Dermis microvascular lymphatic vessel endothelial cell (primary cell): ENCODE results near the gene SMTNL1. TPM values are rescaled to one million over a fixed set of nuclear protein-coding genes. Genes with fewer than 3 reads are reported as not detected.

Experiments
- DNase-seq, 2 donors: peaks; one replicate each; pipeline versions ENCODE4 v3.0.0 to v3.0.0-alpha.2; 2010; ENCODE audit warnings: low read depth in 2 of 2
- total RNA-seq: library from RNA; depleted of rRNA; stranded (reverse); fragments of >200 nt; gene quantifications from 2 replicates; pipeline ENCODE4 v1.2.1, GENCODE V29; 2014

Gene SMTNL1, protein sequence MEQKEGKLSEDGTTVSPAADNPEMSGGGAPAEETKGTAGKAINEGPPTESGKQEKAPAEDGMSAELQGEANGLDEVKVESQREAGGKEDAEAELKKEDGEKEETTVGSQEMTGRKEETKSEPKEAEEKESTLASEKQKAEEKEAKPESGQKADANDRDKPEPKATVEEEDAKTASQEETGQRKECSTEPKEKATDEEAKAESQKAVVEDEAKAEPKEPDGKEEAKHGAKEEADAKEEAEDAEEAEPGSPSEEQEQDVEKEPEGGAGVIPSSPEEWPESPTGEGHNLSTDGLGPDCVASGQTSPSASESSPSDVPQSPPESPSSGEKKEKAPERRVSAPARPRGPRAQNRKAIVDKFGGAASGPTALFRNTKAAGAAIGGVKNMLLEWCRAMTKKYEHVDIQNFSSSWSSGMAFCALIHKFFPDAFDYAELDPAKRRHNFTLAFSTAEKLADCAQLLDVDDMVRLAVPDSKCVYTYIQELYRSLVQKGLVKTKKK
- not detected in 2 replicates for total RNA-seq

DNA sequence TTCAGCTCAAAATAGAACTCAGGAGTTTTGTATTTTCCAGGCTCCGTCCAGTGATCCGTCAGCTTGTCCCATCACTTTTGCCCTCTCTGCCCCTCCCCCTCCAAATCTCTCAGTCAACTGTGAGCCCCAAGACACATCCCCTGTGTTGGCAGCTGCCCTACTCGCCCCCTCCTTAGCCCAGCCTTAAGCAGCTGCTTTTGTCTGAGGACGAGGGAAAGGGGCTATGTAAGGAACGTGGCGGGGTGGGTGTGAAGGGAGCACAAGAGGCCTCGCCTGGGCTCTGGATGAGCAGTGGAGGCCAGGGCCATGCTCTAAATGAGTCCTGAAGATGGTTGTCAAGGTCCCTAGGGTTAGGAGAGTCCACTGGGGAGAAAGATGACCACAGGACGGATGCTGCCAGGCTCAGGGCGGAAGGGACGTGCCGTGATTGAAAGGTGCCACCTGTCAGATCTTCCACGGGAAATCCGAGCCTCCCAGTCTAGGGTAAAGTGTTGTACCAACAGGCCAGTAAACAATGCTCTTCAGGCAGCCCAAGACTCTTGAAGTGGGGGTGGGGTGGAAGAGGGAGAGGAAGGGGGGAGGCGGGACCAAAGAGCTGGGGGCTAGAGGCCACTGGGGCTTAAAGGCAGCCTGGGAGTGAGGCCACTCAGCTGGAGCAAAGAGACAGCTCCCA lies at the start of gene SMTNL1:
TSS of gene SMTNL1 (plus strand) at position 649 of the 673 bp plus-strand sequence. CDS start 5,048 bp downstream, outside the sequence.
- DNase-seq = no peak

DNA sequence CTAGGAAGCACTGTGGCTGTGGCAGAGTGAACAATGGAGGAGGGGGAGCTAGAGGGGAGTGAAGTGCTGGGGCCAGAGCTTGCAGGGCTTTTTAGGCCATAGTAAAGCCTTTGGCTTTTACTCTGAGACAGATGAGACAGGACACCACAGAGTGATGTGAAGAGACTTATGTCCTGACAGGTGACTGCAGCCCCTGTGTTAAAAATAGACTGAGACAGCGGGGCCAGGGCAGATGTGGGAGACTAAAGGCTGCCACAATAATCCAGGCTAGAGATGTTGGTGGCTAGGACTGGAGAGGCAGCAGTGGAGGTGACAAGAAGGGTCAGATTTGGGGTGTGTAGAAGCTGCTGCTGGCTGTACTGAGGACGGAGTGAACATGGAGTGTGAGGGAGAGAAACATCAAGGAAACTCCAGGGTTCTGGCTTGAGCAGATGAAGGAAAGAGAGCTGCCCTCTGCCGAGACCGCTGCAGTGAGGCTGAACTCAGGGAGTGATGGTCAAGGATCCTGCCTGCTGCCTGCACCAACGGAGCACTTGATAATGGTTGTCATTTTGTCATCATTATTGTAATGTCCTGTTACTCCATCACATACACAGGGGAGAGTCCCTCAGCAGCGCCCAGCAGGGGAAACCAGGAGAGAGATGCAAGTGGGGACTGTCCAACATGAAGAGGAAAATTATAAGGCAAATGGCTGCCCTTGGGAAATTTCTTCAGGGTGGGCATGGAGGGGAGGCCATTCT lies 49.3 kb upstream of the SMTNL1 start:
- DNase-seq = no peak

DNA sequence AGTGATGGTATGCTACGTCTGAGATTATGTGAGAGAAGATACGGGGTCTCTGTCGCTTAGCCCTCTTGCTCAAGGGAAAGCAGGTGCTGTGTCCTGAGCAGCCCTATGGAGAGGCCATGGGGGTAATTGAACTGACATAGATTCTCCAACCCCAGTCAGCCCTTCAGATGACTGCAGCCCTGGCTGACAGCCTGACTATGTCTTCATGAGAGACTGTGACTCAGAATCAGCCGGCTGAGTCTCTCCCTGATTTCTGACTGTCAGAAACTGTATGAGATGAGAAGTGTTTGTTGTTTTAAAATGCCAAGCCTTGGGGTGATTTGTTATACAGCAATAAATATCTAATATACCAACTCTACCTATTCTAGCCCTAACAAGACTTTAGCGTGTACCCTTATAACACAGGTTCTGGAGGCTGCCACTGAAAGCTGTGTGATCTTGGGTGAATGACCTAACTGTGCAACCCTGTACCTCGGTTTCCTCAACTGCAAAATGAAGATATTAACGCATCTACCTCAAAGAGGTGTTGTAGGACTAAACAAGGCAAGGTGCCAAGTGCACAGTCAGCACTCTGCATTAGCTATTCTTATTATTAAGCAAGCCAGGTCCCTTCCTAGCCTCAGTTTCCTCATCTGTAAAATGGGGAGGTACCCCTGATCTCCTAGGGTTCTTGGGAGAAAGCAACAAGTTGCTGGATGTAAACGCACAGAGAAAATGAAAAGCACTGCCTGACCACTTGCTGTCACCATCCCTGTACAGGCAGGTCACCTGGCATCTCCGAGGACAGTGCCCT lies 46.7 kb upstream of the SMTNL1 start:
- DNase-seq = no peak

DNA sequence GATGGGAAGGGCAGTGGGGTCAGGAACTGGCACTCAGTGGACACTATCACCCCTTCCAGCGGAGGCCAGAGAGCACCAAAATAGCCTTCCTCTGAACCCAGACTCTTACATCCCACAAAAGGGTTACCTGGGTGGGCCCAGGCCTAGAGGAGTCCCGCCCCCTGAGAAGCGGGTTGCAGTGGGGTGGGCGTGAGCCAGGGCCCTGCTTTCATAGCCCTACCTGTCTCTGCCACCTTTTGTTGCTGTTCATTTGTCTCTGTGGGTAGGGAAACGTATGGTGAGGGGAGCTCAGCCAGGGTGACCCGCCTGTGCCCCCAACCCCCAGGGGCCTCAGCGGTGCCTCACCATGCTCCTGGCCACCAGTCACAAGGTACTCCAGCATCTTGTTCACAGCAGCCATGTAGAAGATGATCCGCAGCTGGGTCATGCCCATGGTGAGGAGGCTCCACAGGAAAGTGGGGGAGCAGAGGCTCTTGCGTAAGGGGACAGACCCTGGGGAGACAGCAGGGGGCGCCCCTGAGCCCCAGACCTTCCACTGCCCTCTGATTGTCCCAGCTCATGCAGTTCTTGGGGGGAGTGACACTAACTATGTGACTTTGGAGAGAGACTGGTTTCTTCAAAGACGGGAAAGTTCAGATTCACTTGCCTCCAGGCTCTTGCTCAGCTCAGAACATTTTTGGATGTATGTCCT lies 45.9 kb upstream of the SMTNL1 start:
- peak in 1 of 2 donors; percentile 50 for DNase-seq

DNA sequence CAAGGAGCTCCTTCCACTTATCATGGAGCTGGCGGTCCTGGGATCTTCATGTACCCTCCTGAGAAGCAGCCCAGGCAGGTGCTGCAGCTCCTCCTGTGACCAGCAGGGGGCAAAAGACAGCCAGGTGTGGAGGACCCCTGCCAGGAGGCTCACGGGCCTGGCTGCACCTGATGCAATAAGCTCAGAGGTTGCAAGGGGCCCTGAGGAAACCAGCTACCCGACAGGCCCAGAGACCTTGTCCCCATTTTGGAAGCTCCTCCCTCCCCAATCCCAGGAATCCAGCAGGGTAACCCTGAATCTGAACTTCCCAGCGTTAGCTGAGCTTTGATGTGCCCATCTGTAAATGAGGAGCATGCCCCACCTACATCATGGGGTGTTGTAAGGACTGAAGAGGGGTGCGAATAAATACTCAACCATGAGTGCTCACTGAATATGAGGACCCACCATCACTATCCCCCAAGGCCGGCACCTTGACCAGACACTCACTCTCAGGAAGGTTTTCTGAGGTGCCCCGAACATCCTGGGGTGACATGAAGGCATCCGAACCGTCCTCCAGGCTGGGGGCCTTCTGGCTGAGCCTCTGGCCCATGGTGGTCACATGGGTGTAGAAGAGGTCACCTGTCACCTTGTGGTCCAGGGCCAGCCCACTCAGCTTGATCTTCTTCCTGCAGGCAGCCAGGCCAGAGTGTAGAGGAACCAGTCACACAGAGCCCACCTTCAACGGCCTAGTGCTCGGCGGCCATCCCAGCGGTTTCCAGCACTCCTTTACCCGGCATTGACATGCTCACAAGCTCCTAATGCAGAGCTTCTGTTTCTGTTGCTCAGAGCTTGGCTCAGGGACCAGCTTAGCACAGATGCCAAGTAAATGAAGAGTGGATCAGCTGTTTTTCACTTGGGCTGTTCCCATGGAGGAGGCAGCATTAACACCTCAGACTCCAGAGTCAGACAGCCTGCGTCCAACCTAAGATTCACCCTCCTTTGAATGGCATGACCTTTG lies 43.6 kb upstream of the SMTNL1 start:
- peak in 1 of 2 donors; percentile 62 for DNase-seq

DNA sequence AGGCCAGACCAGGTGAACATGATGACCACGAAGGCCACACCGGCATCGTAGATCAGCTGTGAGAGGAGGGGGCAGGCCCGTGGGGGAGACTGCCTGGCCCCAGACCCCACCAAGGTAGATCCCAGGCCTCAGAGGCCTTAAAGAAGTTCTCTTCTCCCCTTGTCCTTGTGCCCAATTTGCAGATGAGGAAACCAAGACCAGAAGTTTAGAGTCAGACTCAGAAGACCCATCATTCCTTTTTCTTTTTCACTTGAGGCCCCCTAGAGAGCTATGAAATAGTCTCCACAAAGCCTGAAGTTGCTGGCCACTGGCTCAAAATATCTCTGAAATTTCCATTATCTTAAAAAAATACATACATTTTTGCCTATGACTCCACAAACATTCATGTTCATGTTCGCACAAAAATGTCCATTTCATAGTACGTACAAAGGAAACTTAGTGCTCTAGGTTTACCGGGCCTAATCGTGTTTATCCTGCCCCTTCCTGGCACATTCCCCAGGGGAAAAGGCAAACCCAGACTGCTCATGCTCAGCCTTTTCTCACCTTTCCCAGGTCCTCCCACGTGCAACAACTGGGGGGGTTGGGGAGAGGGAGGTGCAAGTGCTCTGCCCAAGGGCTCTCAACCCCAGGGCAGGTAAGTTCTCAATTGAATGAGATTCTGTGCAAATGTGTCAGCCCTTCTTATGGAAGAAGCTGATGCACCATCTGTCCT lies 41.1 kb upstream of the SMTNL1 start:
- no peak for DNase-seq

DNA sequence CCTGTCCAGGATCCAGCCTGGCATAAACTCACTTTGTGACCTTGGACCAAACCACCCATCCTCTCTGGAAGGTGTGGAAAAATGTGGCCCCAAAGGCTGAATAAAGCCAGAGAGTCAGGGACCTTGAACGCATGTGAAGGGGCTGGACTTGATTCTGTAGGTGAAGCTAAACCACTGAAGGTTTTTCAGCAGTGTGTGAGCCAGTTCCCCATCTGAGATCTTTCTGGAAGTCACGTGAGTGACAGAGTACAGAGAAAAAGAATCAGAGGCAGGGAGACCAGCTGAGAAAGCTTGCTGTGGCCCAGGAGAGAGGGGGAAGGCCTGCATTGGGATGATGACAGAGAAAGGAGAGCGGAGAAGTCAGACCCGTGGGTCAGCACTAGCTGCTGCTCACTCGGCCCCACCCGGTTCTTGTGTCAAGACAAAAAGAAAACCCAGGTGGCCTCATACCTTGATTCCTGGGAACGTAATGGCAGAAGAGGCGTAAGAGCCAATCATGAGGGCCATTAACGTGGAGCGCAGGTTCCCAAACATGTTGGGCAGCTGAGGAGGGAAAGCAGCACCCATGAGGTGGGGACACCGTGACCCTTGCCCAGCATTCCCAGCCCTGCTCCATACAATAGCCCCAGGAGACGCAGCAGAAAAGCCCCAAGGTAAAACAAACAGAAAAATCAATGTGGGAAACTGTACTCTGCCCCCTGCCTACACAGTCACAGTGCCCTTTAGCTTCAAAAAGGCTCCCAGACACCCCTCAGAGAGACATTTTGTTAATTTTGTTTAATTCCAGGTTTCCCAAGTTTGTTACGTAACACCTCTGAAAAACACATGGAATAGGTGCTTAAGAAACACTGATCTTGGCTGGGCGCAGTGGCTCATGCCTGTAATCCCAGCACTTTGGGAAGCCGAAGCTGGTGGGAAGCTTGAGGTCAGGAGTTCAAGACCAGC lies 39.8 kb upstream of the SMTNL1 start:
- DNase-seq = no peak

DNA sequence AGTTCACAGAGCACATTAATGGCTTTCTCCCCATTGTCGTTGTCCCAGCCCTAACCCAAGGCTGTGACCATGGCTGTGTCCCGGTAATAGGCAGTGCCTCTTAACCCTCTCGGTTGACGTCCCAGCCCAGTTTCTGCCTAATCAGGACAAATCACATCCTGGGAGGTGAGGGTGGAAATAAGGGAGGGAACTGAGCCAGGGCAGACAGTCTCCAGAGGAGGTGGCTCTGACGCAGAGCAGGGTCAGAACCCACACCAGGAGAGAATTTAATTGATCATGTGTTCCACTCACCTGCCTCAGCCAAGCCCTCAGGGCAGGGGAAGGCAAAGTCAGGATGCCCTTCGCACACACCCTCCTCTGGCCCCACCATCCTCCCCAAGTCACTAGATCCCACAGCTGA lies 38.9 kb upstream of the SMTNL1 start:
- DNase-seq = no peak

DNA sequence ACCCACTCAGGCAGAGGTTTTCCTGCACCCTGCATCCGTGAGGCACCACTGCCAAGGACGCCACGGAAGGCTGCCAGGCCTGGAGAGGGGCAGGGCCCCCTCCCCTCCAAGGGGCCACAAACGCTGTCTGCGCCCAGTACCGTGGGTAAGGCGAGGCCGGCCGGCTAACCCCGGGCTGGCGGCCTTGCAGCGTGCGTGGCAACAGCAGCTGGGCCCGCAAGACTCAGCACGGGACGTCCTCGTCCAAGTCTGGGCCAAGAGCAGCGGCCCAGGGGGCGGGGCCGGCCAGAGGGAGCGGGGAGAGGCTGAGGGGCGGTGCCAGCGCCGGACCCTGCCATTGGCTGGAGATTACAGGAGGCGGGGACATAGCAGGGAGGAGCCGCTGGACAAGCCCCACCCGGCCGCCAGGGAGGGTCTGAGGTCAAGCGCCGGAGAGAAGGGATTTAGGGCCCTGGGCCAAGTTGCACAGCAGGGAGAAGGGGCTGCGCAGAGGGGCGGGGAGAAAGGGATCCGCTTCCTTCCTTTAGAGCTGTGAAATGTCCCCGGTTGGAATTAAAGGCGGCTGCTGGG lies 37.9 kb upstream of the SMTNL1 start:
- DNase-seq = peak; percentile 78 to 92

DNA sequence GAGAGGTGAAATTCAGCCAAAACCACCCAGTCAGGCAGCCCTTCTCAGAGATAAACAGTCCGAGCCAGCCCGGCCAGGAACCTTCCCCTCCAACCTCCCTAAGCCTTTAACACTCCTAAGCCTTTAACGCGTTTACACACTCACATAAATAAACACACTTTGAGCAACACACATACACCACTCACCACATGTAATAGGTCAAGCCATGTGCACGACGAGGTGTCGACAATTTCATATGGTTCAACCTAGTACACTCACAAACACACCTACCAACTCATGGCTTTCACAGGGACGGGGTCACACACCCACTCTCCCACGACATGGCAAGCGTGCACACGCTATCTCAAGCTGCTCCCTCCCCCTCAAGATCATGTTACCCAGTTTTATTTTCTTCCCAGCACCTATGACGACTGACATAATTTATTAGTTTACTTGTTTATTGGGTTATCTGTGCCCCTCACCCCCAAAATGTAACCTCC lies 37.4 kb upstream of the SMTNL1 start:
- DNase-seq = no peak

DNA sequence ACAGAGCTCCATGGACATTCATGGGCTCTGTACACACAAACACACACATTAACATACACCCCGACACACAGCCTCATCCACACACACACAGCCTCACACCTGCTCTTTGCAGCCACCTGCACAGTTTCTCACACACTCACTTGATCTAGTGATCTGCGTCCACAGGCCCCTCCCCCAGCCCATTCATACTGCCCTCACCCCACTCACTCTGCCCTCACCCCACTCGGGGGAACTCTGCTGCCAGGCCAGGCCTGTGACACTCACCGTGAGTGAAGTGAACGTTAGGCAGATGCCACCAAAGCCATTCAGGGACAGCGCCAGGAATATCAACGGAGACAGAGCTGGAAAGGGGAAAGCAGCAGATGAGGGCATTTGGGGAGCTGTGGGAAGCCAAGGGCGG lies 36.9 kb upstream of the SMTNL1 start:
- no peak for DNase-seq

DNA sequence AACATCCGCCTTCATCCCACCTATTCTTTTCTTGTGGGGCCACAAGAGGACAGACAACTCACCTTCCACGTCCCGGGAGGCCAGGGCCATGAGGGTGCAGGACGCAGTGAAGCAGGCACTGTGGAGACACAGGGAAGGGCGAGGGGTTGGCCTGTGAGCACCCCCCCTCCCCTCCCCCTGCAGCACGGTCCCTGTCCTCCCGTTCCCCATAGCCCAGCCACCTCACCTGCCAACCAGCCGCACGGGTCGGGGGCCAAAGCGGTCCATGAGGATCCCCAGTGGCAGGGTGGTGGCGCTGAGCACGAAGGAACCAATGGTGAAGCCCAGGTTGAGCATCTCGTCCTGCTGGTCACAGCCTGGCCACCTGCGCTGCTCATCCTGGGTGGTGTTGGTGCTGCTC lies 36.5 kb upstream of the SMTNL1 start:
- DNase-seq = no peak

DNA sequence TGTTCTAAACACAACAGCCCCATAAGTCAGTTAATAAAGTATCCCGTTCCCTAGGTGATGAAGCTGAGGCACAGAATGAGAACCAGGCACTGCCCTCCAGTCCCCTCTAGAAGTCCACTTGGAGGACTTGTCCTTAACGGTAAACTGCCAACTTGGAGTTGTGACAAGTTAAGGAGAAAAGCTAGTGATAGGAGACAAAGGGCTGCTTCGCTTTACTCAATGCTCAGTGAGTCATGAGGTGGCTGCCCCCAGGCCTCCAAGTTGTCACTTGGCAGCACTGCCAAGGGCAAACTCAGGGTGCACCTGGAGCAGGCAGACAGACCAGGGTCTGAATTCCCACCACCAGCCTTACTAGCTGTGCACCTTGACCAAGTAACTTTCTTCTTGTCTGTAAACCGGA lies 35.4 kb upstream of the SMTNL1 start:
- DNase-seq = no peak

DNA sequence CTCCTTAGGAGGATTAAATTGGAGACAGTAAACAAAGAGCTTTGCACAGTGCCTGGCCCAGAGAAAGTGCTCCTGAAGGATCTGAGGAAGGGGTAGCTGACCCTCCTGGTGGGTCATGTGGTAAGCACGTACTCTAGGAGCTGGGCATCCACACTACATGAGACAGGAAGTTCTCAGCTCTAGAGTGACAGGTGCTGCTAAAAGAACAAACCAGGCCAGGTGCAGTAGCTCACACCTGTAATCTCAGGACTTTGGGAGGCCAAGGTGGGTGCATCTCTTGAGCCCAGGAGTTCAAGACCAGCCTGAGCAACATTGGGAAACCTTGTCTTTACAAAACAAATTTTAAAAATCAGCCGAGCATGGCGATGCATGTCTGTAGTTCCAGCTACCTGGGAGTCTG lies 35.0 kb upstream of the SMTNL1 start:
- DNase-seq = no peak

DNA sequence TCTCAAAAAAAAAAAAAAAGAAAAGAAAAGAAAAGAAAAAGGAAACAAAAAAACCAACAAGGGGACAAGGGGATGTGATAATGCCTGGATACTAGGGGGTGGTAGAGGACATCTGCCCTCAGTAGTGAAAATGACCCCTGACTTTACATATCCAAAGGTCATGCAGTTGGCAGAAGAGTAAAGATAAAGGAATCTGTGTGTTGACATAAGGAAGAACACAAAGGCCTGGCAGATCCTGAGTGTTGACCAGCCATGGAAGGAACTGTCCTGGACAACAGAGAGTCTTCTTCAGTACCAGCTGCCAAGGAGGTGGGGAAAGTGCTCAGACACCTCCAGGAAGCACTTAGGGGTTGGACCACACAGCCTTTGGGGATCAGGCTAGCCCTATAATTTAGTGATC lies 34.5 kb upstream of the SMTNL1 start:
- DNase-seq = no peak

DNA sequence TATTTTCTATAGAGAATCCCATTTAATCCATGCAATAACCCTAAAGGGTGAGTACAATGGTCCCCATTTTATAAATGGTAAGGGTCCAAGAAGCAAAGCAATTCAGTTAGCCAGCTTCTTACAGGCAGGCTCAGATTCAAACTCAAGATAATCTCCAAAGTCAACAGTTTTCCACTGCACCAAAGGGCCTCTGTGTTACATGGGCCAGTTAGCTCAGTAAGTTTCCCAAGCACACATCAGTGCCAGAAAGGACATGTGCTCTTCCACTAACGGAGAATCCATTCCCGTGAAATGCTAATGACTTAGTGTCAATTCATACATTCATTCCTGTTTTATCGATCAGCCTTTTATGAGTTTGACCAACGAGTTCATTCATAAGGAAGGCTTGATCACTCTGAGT lies 32.9 kb upstream of the SMTNL1 start:
- DNase-seq = no peak

DNA sequence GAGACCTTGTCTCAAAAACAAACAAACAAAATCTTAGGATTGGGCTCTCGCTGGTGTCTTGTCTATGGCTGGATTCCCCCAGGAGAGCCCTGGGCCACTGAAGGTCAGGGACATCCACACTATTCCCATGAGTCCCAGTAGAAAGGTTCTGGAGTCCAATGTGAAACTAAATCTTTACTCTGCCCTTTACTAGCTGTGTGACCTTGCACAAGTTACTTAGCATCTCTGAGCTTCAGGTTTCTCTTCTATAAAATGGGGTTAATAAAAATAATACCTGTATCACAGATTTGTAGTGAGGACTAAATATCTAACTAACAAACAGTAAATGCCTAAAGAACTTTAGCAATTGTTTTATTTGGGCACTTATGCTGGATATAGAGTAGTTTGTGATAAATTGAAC lies 30.9 kb upstream of the SMTNL1 start:
- DNase-seq = no peak
